Diencephalon (tissue), 1 donor: ENCODE results near the gene NEUROG2. TPM values are rescaled to one million over a fixed set of nuclear protein-coding genes. Genes with fewer than 3 reads are reported as not detected.

Experiments
- total RNA-seq: library from RNA; depleted of rRNA; stranded (reverse); fragments of >200 nt; gene quantifications from one replicate; pipeline ENCODE4 v1.2.3, GENCODE V29; 2014

The NEUROG2 gene
- total RNA-seq = 1.6 TPM

DNA sequence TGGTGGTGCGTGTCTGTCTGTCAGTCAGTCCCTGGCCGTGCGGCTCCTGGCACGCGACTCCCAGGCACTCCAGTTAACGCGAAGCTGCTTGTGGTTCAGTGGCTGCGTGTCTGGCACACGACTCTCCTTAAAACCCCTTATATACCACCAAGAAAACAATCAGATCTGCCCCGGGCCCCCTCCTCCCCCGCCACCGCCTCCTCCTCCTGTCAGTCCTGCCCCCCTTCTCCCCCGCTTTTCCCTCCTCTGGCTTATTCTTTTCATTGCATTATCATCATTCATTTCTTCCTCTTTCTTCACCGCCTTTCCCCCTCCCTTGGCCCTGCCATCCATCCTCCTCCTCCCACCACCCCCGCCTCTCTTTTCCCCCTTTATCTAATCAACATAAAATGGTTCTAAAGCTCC is at the start of gene NEUROG2:
Gene NEUROG2 (minus strand): TSS at position 115 of the 405 bp plus-strand sequence. CDS start 705 bp downstream, outside the sequence.

Other genes starting within 250 kb of the NEUROG2 start
- 4.4 TPM for gene TIFA, start 230.3 kb downstream of the NEUROG2 start, total RNA-seq
- gene ALPK1, start 218.8 kb downstream of the NEUROG2 start, total RNA-seq = 3.5 TPM
- 22.6 TPM for gene ZGRF1, start 120.7 kb upstream of the NEUROG2 start, total RNA-seq
- 32.8 TPM for gene LARP7, start 121.0 kb upstream of the NEUROG2 start, total RNA-seq